Esophagus muscularis mucosa (tissue), 4 donors: ENCODE measurements around the gene NRXN3. TPM values are rescaled to one million over a fixed set of nuclear protein-coding genes. Genes with fewer than 3 reads are reported as not detected.

Experiments
- DNase-seq: peaks from one replicate; pipeline ENCODE4 v3.0.0-alpha.2; 2017; ENCODE audit errors: extremely low spot score
- H3K27ac ChIP-seq, 4 donors: fragments of 200-600 bp; sonication (generic); replicated peaks in 1 of 4; 1 replicate in 3 of 4; 2 replicates in 1 of 4; pipeline ENCODE4 v1.5.1; 2016 to 2019; ENCODE audit warnings: mild to moderate bottlenecking in 1 of 4
- H3K27me3 ChIP-seq, 4 donors: fragments of 200-600 bp; sonication (generic); one replicate each; pipeline versions ENCODE4 v1.5.1 to v1.6.0; 2016 to 2019
- H3K36me3 ChIP-seq, 4 donors: fragments of 200-600 bp; sonication (generic); one replicate each; pipeline ENCODE4 v1.5.1; 2016 to 2019
- H3K4me1 ChIP-seq, 4 donors: fragments of 200-600 bp; sonication (generic); one replicate each; pipeline ENCODE4 v1.5.1; 2016 to 2019
- H3K4me3 ChIP-seq, 4 donors: fragments of 200-600 bp; sonication (generic); 1 replicate in 2 of 4; 2 replicates in 2 of 4; pipeline ENCODE4 v1.5.1; 2016 to 2019; ENCODE audit warnings: mild to moderate bottlenecking in 4 of 4, moderate library complexity in 1 of 4
- H3K9me3 ChIP-seq, 4 donors: fragments of 200-600 bp; sonication (generic); 1 replicate in 3 of 4; 2 replicates in 1 of 4; pipeline ENCODE4 v1.5.1; 2016 to 2019
- CTCF ChIP-seq, 3 experiments: fragments of 200-600 bp in 2 of 3; fragments of 450-650 bp in 1 of 3; sonication (generic) in 2 of 3; IDR thresholded peaks; one replicate each; pipeline ENCODE4 v1.5.1; 2017 to 2019; ENCODE audit warnings: antibody characterized with exemption in 3 of 3, mild to moderate bottlenecking in 2 of 3, moderate library complexity in 1 of 3
- EP300 ChIP-seq: sonication (generic); formaldehyde crosslinking; IDR thresholded peaks from one replicate; pipeline ENCODE4 v1.6.1; 2017; ENCODE audit warnings: antibody characterized with exemption
- POLR2A ChIP-seq: fragments of 450-650 bp; IDR thresholded peaks from one replicate; pipeline ENCODE4 v1.6.1; 2017; ENCODE audit warnings: antibody characterized with exemption, moderate library complexity, mild to moderate bottlenecking, low read depth
- POLR2AphosphoS5 ChIP-seq, 2 donors: sonication (generic); formaldehyde crosslinking; IDR thresholded peaks; one replicate each; pipeline ENCODE4 v1.6.1; 2017; ENCODE audit warnings: antibody characterized with exemption in 2 of 2
- WGBS: methylation state at CpG from one replicate; pipeline ENCODE4 v1.1.5; 2018; 5-methylcytosine and 5-hydroxymethylcytosine counted together
- intact Hi-C: fragments of 100-400 bp; cut with DNase I; formaldehyde crosslinking; loops from one replicate; pipeline ENCODE4 v1.15.1; 2023
- total RNA-seq, 4 donors: library from RNA; depleted of rRNA; stranded (reverse); fragments of >200 nt; gene quantifications; one replicate each; pipeline versions ENCODE4 v1.1.0 to v1.2.1, GENCODE V29; 2016

The NRXN3 gene
- total RNA-seq, 4 donors from 2014 or later = 71.1 to 159 (median 122) TPM

- Histone ChIP-seq H3K36me3 (no peaks in the 10 kb centered on the region), H3K9me3 (no peaks in the 10 kb centered on the region), H3K27me3 (no peaks in the 10 kb centered on the region), H3K4me1 (peaks cover 7 to 42% (median 30%) of the 10 kb centered on the region in 4 donors), H3K4me3 (no peak overlapping the region), H3K27ac (no peak overlapping the region)
- TF ChIP-seq POLR2AphosphoS5 (IDR thresholded peaks at IDR 0.05) (no peak), CTCF (IDR thresholded peaks at IDR 0.05) (peak in 1 of 3 experiments; percentile 31)
- no peak for DNase-seq
- 32% methylated on average over 2 of the region's 2 CpGs for WGBS
- intact Hi-C loops = loop anchor here (5.0 to 10.0 kb wide), 2 partner anchors 182 to 310 kb away; no protein-coding TSS in a partner anchor
Observed at GRCh38 chr14:79274641-79275291, 1104.6 kb downstream of the NRXN3 start.

DNA sequence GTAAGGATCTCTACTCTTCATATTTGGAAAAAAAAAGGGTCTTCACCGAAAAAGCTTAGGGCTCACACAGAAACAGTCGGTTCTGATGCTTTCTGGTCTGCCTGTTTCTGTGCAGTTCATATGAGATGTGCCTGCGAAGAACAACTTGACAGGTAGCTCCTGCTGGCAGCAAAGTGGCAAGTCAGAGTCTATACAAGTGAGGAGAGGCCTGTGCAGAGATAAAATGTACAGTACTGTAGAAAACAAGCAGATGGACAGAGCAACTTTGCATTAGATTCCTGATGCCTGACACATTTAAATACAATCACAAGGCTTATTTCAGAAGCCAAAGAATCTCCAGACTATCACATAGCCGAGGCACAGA, 1105.1 kb downstream of the NRXN3 start:
- H3K4me3 ChIP-seq = no peak overlapping the region
- intact Hi-C loops = loop anchor here (10.0 kb wide), 1 partner anchor 310 kb away; no protein-coding TSS in a partner anchor
- H3K27me3 ChIP-seq = no peaks in the 10 kb centered on the region
- WGBS = 61% methylated on average over 4 of the region's 4 CpGs
- no peaks in the 10 kb centered on the region for H3K9me3 ChIP-seq
- H3K4me1 ChIP-seq = peaks cover 10 to 40% (median 28%) of the 10 kb centered on the region in 4 donors
- no peaks in the 10 kb centered on the region for H3K36me3 ChIP-seq
- H3K27ac ChIP-seq = no peak overlapping the region
- no peak for DNase-seq
- no peak for TF ChIP-seq CTCF (IDR thresholded peaks at IDR 0.05)
- TF ChIP-seq POLR2AphosphoS5 (IDR thresholded peaks at IDR 0.05) = no peak
- TF ChIP-seq EP300 = no peak
- TF ChIP-seq POLR2A = no peak

DNA sequence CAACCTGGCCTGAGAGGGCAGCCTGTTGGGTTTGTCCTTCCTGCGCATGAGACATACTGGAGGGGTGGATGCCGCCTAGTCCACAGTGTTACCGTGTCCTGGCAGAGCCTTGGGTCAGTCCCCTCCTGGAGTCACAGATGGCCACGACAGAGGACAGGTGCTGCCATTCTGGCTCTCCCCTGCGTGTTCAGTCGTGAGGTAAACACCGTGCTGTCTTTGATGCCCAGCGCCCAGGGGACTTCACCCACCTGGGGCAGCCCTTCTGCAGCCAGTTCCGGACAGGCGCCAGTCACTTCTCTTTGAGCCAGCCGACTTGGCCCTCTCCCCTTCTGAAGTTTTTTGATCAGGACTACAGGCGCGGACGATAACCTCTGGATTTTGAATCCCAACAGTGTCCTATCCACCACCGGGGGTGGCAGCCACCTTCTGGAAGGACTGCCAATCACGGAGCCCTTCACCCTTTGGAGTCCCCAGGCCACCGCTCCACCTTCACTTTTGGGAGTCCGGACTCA, 1108.2 kb downstream of the NRXN3 start:
- H3K4me1 ChIP-seq = peaks cover 10 to 43% (median 29%) of the 10 kb centered on the region in 4 donors
- peak overlapping the region; percentile 71 to 80 (median 76) for H3K27ac ChIP-seq
- intact Hi-C loops = loop anchor here (10.0 kb wide), 1 partner anchor 314 kb away; no protein-coding TSS in a partner anchor
- H3K4me3 ChIP-seq = peak overlapping the region; percentile 65 to 87 (median 71)
- no peaks in the 10 kb centered on the region for H3K9me3 ChIP-seq
- TF ChIP-seq EP300 = no peak
- no peak for TF ChIP-seq POLR2AphosphoS5 (IDR thresholded peaks at IDR 0.05)
- no peak for TF ChIP-seq CTCF (IDR thresholded peaks at IDR 0.05)
- TF ChIP-seq POLR2A = no peak
- no peak for DNase-seq
- no peaks in the 10 kb centered on the region for H3K36me3 ChIP-seq
- H3K27me3 ChIP-seq = no peaks in the 10 kb centered on the region
- WGBS = 20% methylated on average over 16 of the region's 18 CpGs

DNA sequence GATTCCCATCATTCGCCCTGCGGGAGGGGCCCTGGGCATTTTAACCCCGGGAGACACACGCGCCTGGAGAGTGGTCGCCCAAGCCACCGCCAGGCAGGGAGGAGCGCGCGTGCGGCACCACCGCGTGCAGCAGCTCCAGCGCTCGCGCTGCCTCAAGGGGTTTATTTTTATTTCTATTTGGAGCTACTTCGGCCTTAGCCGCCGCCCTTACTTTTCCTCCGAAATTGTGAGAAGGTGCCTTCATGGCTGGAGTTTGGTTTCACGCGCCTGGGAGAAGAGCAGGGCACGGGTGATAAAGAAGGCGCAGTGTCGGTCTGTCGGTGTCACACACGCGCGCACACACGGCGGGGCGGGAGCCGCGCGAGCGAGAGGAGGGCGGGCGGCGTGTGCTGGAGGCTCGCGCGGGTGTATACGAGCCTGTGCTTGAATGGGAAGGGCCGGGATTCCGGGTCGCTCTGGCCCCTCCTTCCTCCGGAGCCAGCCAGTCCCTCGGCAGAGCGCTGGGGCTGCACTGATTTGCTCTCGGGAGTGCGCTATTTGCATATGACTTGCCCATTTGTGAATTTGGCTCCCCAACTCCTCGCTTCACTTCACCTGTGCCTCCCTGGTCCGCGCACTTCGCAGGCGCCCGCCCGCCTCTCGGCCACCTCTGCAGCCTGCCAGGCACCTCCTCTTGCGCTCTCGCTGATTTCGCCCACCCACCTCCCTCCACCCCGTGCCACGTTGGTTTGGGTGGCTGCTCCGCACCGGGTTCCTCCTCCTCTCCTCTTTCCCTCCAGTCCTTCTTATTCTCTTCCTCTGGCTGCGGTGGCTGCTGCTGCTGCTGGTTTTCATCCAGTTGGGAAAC, 1108.8 kb downstream of the NRXN3 start:
- Histone ChIP-seq H3K27ac (peak overlapping the region; percentile 71 to 80 (median 76)), H3K4me1 (peaks cover 10 to 44% (median 30%) of the 10 kb centered on the region in 4 donors), H3K36me3 (no peaks in the 10 kb centered on the region), H3K9me3 (no peaks in the 10 kb centered on the region), H3K27me3 (no peaks in the 10 kb centered on the region), H3K4me3 (peak overlapping the region; percentile 65 to 87 (median 71))
- WGBS = under 1% methylated on average over 39 of the region's 67 CpGs
- no peak for DNase-seq
- TF ChIP-seq POLR2AphosphoS5 (IDR thresholded peaks at IDR 0.05) = peak; percentile 85 to 96
- no peak for TF ChIP-seq EP300
- intact Hi-C loops = loop anchor here (10.0 kb wide), 1 partner anchor 314 kb away; no protein-coding TSS in a partner anchor
